PC-3 (cell line): ENCODE data around the gene ERFL.

Source experiments
- EZH2 ChIP-seq: fragments of 300-600 bp; sonication (generic); IDR thresholded peaks from one replicate; pipeline ENCODE4 v1.6.1; 2017; ENCODE audit warnings: antibody characterized with exemption, mild to moderate bottlenecking, low read length; ENCODE audit not compliant: unreplicated experiment
- TF ChIP-seq, protein P1 (sequence below): fragments of 300-600 bp; sonication (generic); conservative IDR thresholded peaks from 2 replicates; pipeline ENCODE4 v1.5.1; 2017; ENCODE audit warnings: antibody characterized with exemption, low read depth, mild to moderate bottlenecking, low read length

DNA sequence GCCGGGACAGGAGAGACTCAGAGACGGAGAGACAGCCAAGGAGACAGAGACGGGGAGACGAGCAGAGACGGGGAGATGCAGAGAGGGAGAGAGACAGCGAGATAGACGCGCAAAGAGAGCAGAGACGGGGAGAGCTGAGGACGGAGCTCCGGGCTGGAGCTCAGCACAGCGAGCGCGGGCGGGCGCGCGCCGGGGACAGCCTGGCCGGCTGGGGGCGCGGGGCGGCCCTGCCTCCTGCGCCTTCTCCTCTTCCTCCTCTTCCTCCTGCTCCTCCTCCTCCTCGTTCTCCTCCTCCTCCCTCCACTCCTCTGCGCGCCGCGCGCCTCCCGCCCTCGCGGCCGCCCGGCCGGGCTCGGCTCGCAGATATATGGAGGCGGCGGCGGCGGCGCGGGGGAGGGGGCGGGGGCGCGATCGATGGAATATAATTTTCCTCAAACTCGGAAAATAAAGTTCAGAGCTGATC lies at the start of gene ERFL:
- no peak for TF ChIP-seq EZH2
- TF ChIP-seq, protein P1, sequence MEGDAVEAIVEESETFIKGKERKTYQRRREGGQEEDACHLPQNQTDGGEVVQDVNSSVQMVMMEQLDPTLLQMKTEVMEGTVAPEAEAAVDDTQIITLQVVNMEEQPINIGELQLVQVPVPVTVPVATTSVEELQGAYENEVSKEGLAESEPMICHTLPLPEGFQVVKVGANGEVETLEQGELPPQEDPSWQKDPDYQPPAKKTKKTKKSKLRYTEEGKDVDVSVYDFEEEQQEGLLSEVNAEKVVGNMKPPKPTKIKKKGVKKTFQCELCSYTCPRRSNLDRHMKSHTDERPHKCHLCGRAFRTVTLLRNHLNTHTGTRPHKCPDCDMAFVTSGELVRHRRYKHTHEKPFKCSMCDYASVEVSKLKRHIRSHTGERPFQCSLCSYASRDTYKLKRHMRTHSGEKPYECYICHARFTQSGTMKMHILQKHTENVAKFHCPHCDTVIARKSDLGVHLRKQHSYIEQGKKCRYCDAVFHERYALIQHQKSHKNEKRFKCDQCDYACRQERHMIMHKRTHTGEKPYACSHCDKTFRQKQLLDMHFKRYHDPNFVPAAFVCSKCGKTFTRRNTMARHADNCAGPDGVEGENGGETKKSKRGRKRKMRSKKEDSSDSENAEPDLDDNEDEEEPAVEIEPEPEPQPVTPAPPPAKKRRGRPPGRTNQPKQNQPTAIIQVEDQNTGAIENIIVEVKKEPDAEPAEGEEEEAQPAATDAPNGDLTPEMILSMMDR, result no peak
